HEK293 (cell line): Measurements from ENCODE around the gene CYTIP.

ENCODE experiments used
- CTCF ChIA-PET: fragments of 350-600 bp; formaldehyde crosslinking; extraction: SDS; loops from one replicate; lab custom pipeline; 2021; ENCODE audit warnings: antibody characterized with exemption; lab: Yijun Ruan, JAX
- POLR2A ChIA-PET: fragments of 300-600 bp; formaldehyde crosslinking; extraction: SDS; loops from one replicate; lab custom pipeline; 2020; ENCODE audit warnings: antibody characterized with exemption, inconsistent platforms; lab: Yijun Ruan, JAX
- H3K27ac ChIP-seq: fragments of 200-500 bp; sonication (Bioruptor generic); 2 replicates; pipeline ENCODE4 v1.5.1; 2014; ENCODE audit warnings: low read depth, low read length, control low read depth, inconsistent platforms; ENCODE audit errors: extremely low read depth
- H3K36me3 ChIP-seq, 2 experiments: fragments of 200-500 bp in 1 of 2; sonication (Bioruptor generic) in 1 of 2; 1 replicate in 1 of 2; 2 replicates in 1 of 2; pipeline ENCODE4 v1.5.1; 2014 to 2017; ENCODE audit warnings: inconsistent platforms in 2 of 2, low read length in 2 of 2; ENCODE audit not compliant: control insufficient read depth in 2 of 2, insufficient read depth in 1 of 2
- H3K4me1 ChIP-seq: fragments of 200-500 bp; sonication (Bioruptor generic); 2 replicates; pipeline ENCODE4 v1.5.1; 2014; ENCODE audit warnings: mild to moderate bottlenecking, low read length, inconsistent platforms; ENCODE audit not compliant: control insufficient read depth, insufficient read depth
- H3K4me3 ChIP-seq: 2 replicates; pipeline ENCODE4 v1.5.1; 2011; ENCODE audit warnings: low read depth, mild to moderate bottlenecking, control low read depth, low read length, moderate library complexity
- H3K9me3 ChIP-seq: fragments of 200-500 bp; sonication (Bioruptor generic); 2 replicates; pipeline ENCODE4 v1.5.1; 2014; ENCODE audit warnings: low read depth, low read length, inconsistent platforms; ENCODE audit not compliant: control insufficient read depth, insufficient read depth
- KLF17 ChIP-seq: fragments of 450-650 bp; formaldehyde crosslinking; IDR thresholded peaks from 2 replicates; pipeline ENCODE4 v1.5.1; 2016; ENCODE audit warnings: missing biosample characterization, missing genetic modification characterization
- PRDM6 ChIP-seq: fragments of 450-650 bp; formaldehyde crosslinking; IDR thresholded peaks from 2 replicates; pipeline ENCODE4 v1.5.1; 2017; ENCODE audit warnings: missing biosample characterization, missing genetic modification characterization
- RBAK ChIP-seq: fragments of 450-650 bp; formaldehyde crosslinking; IDR thresholded peaks from 2 replicates; pipeline ENCODE4 v1.5.1; 2016; ENCODE audit warnings: missing biosample characterization, missing genetic modification characterization
- REPIN1 ChIP-seq: fragments of 450-650 bp; formaldehyde crosslinking; IDR thresholded peaks from 2 replicates; pipeline ENCODE4 v1.5.1; 2017; ENCODE audit warnings: missing biosample characterization, missing genetic modification characterization, low read depth
- SETDB1 ChIP-seq: IDR thresholded peaks from one replicate; pipeline ENCODE4 v1.6.1; 2017; ENCODE audit warnings: mild to moderate bottlenecking, low read length, moderate library complexity, mixed read lengths; ENCODE audit not compliant: insufficient read length
- SP7 ChIP-seq: fragments of 450-650 bp; formaldehyde crosslinking; IDR thresholded peaks from 2 replicates; pipeline ENCODE4 v1.5.1; 2016; ENCODE audit warnings: missing biosample characterization, missing genetic modification characterization
- ZBTB26 ChIP-seq: fragments of 450-650 bp; formaldehyde crosslinking; optimal IDR thresholded peaks from 2 replicates; pipeline ENCODE3; 2016; ENCODE audit warnings: missing biosample characterization, mild to moderate bottlenecking, missing genetic modification characterization
- ZIC2 ChIP-seq: fragments of 450-650 bp; formaldehyde crosslinking; IDR thresholded peaks from 2 replicates; pipeline ENCODE4 v1.5.1; 2016; ENCODE audit warnings: missing biosample characterization, missing genetic modification characterization
- ZNF23 ChIP-seq: fragments of 450-650 bp; formaldehyde crosslinking; IDR thresholded peaks from 2 replicates; pipeline ENCODE4 v1.5.1; 2016; ENCODE audit warnings: missing biosample characterization, missing genetic modification characterization, borderline replicate concordance
- ZNF239 ChIP-seq: fragments of 450-650 bp; formaldehyde crosslinking; IDR thresholded peaks from 2 replicates; pipeline ENCODE4 v1.5.1; 2016; ENCODE audit warnings: missing biosample characterization, missing genetic modification characterization
- ZNF335 ChIP-seq: fragments of 450-650 bp; formaldehyde crosslinking; conservative IDR thresholded peaks from 2 replicates; pipeline ENCODE4 v1.5.1; 2016; ENCODE audit warnings: missing biosample characterization, missing genetic modification characterization
- ZNF394 ChIP-seq: fragments of 450-650 bp; formaldehyde crosslinking; IDR thresholded peaks from 2 replicates; pipeline ENCODE4 v1.5.1; 2016; ENCODE audit warnings: missing biosample characterization, missing genetic modification characterization, mild to moderate bottlenecking, moderate library complexity, borderline replicate concordance
- ZNF510 ChIP-seq: fragments of 450-650 bp; formaldehyde crosslinking; IDR thresholded peaks from 2 replicates; pipeline ENCODE4 v1.5.1; 2018; ENCODE audit warnings: mild to moderate bottlenecking, missing genetic modification characterization, missing biosample characterization; ENCODE audit not compliant: insufficient replicate concordance
- ZNF513 ChIP-seq: fragments of 450-650 bp; IDR thresholded peaks from 2 replicates; pipeline ENCODE4 v1.5.1; 2018; ENCODE audit warnings: missing biosample characterization, missing genetic modification characterization
- ZNF514 ChIP-seq: fragments of 450-650 bp; formaldehyde crosslinking; IDR thresholded peaks from 2 replicates; pipeline ENCODE4 v1.5.1; 2016; ENCODE audit warnings: missing biosample characterization, missing genetic modification characterization
- ZNF692 ChIP-seq: fragments of 450-650 bp; formaldehyde crosslinking; IDR thresholded peaks from 2 replicates; pipeline ENCODE4 v1.5.1; 2016; ENCODE audit warnings: missing biosample characterization, missing genetic modification characterization
- ZNF704 ChIP-seq: fragments of 450-650 bp; formaldehyde crosslinking; IDR thresholded peaks from 2 replicates; pipeline ENCODE4 v1.5.1; 2016; ENCODE audit warnings: missing biosample characterization, missing genetic modification characterization

The CYTIP gene

GRCh38 chr2:157428500-157429175, 15.3 kb downstream of the CYTIP start (continued):
- TF ChIP-seq PRDM6 (tag by site-specific recombination) (no peak), REPIN1 (tag by site-specific recombination) (no peak), ZNF510 (tag by site-specific recombination) (no peak)

- Histone ChIP-seq H3K4me1 (0 out of 2 replicates have a peak, but pooled peaks cover 2% of the 10 kb centered on the region), H3K36me3 (no peaks in the 10 kb centered on the region), H3K9me3 (no peaks in the 10 kb centered on the region), H3K4me3 (no peak overlapping the region), H3K27ac (no peak overlapping the region)
- TF ChIP-seq ZNF23 (no peak), KLF17 (tag by site-specific recombination) (no peak), SETDB1 (no peak), ZNF692 (tag by site-specific recombination) (no peak), PRDM6 (tag by site-specific recombination) (no peak), ZIC2 (no peak), RBAK (tag by site-specific recombination) (no peak), ZNF513 (tag by site-specific recombination) (no peak), ZNF335 (tag by site-specific recombination) (no peak), ZNF514 (no peak), ZNF239 (tag by site-specific recombination) (no peak), SP7 (tag by site-specific recombination) (no peak), ZBTB26 (tag by site-specific recombination) (no peak), ZNF394 (no peak), ZNF704 (tag by site-specific recombination) (no peak)
- POLR2A ChIA-PET = no interaction called here
- CTCF ChIA-PET = interaction anchor here (0.6 kb wide), 1 partner anchor 102 kb away, joined by 3 read pairs; no protein-coding TSS in a partner anchor
Measured at GRCh38 chr2:157427922-157428303, 16.0 kb downstream of the CYTIP start.
